MCF 10A (cell line): Measurements from ENCODE around the gene CRYBG1. TPM values are rescaled to one million over a fixed set of nuclear protein-coding genes. Genes with fewer than 3 reads are reported as not detected.

Experiments
- BruUV-seq: library from RNA; stranded (reverse); fragments of 400-500 nt; replicated peaks from 2 replicates; lab custom pipeline; 2021; lab: Mats Ljungman, UMichigan
- CTCF ChIA-PET: fragments of 300-600 bp; sonication (Branson Sonifier 250); formaldehyde crosslinking; extraction: SDS; loops from one replicate; lab custom pipeline; 2021; ENCODE audit warnings: antibody characterized with exemption, inconsistent platforms; lab: Yijun Ruan, JAX
- POLR2A ChIA-PET: fragments of 300-600, 350-650 bp; sonication (Branson Sonifier 250); formaldehyde crosslinking; extraction: SDS; loops from one replicate; lab custom pipeline; 2020; ENCODE audit warnings: antibody characterized with exemption, inconsistent platforms; lab: Yijun Ruan, JAX
- DNase-seq: peaks from one replicate; pipeline ENCODE4 v3.0.0-alpha.2; 2018; ENCODE audit not compliant: unreplicated experiment
- H3K27ac Mint-ChIP-seq: one replicate; pipeline ENCODE4 v1.8.0; 2022; ENCODE audit warnings: mild to moderate bottlenecking, low read depth, mixed read lengths; ENCODE audit not compliant: unreplicated experiment
- H3K27me3 Mint-ChIP-seq: one replicate; pipeline ENCODE4 v1.8.0; 2022; ENCODE audit warnings: mixed read lengths; ENCODE audit not compliant: insufficient read depth, unreplicated experiment
- H3K36me3 Mint-ChIP-seq: one replicate; pipeline ENCODE4 v1.8.0; 2022; ENCODE audit warnings: mild to moderate bottlenecking, moderate library complexity, mixed read lengths; ENCODE audit not compliant: insufficient read depth, unreplicated experiment
- H3K4me1 Mint-ChIP-seq: one replicate; pipeline ENCODE4 v1.8.0; 2022; ENCODE audit warnings: mixed read lengths; ENCODE audit not compliant: insufficient read depth, unreplicated experiment
- H3K4me3 Mint-ChIP-seq: one replicate; pipeline ENCODE4 v1.8.0; 2022; ENCODE audit warnings: mild to moderate bottlenecking, moderate library complexity, mixed read lengths; ENCODE audit not compliant: unreplicated experiment
- H3K9me3 Mint-ChIP-seq: one replicate; pipeline ENCODE4 v1.8.0; 2022; ENCODE audit warnings: mixed read lengths; ENCODE audit not compliant: unreplicated experiment
- CTCF ChIP-seq: fragments of 200-600 bp; IDR thresholded peaks from one replicate; pipeline ENCODE4 v1.8.0; 2022; ENCODE audit warnings: antibody characterized with exemption, mild to moderate bottlenecking; ENCODE audit not compliant: unreplicated experiment
- intact Hi-C: fragments of 100-400 bp; cut with micrococcal nuclease; formaldehyde crosslinking; loops from 2 replicates; pipeline ENCODE4 v1.14.1; 2022
- total RNA-seq: library from RNA; stranded (reverse); gene quantifications from 2 replicates; pipeline ENCODE4 v1.2.3, GENCODE V29; 2022

CRYBG1 gene
- total RNA-seq, 1 experiment from 2014 or later = 45.3 TPM

- peaks cover 5% of the 10 kb centered on the region for H3K4me1 Mint-ChIP-seq
- DNase-seq = no peak
- H3K4me3 Mint-ChIP-seq = no peak overlapping the region
- H3K27ac Mint-ChIP-seq = no peak overlapping the region
- TF ChIP-seq CTCF = no peak
- intact Hi-C loops = no loop called here
- H3K36me3 Mint-ChIP-seq = no peaks in the 10 kb centered on the region
- POLR2A ChIA-PET = no interaction called here
- H3K27me3 Mint-ChIP-seq = no peaks in the 10 kb centered on the region
- CTCF ChIA-PET = no interaction called here
- no peaks in the 10 kb centered on the region for H3K9me3 Mint-ChIP-seq
- no TSS peak for BruUV-seq
Measured at GRCh38 chr6:106419900-106420613, 59.5 kb downstream of the CRYBG1 start.

- CTCF ChIA-PET = interaction anchor here (0.6 to 1.6 kb wide), 3 partner anchors 146 to 1557 kb away, joined by 3 to 4 read pairs (median 3); no protein-coding TSS in a partner anchor
- H3K27me3 Mint-ChIP-seq = no peaks in the 10 kb centered on the region
- no peaks in the 10 kb centered on the region for H3K36me3 Mint-ChIP-seq
- no peak for TF ChIP-seq CTCF
- POLR2A ChIA-PET = interaction anchor here (1.2 kb wide), 1 partner anchor 52 kb away, joined by 3 read pairs; no protein-coding TSS in a partner anchor
- H3K9me3 Mint-ChIP-seq = no peaks in the 10 kb centered on the region
- no peak for DNase-seq
- intact Hi-C loops = no loop called here
- peaks cover 5% of the 10 kb centered on the region for H3K4me1 Mint-ChIP-seq
- H3K4me3 Mint-ChIP-seq = no peak overlapping the region
- no peak overlapping the region for H3K27ac Mint-ChIP-seq
- BruUV-seq = no TSS peak
Measured at GRCh38 chr6:106421496-106421895, 61.0 kb downstream of the CRYBG1 start.

GRCh38 chr6:106422534-106422933 lies 62.0 kb downstream of the CRYBG1 start:
- no TSS peak for BruUV-seq
- no peak for TF ChIP-seq CTCF
- H3K27me3 Mint-ChIP-seq = no peaks in the 10 kb centered on the region
- DNase-seq = no peak
- H3K36me3 Mint-ChIP-seq = no peaks in the 10 kb centered on the region
- peaks cover 5% of the 10 kb centered on the region for H3K4me1 Mint-ChIP-seq
- CTCF ChIA-PET = interaction anchor here (1.2 to 1.6 kb wide), 2 partner anchors 61 to 691 kb away, joined by 3 read pairs; partner anchors contain the start of gene CRYBG1
- no peak overlapping the region for H3K27ac Mint-ChIP-seq
- POLR2A ChIA-PET = interaction anchor here (1.2 kb wide), 1 partner anchor 53 kb away, joined by 3 read pairs; no protein-coding TSS in a partner anchor
- no peaks in the 10 kb centered on the region for H3K9me3 Mint-ChIP-seq
- intact Hi-C loops = no loop called here
- H3K4me3 Mint-ChIP-seq = no peak overlapping the region

- CTCF ChIA-PET = interaction anchor here (0.6 kb wide), 1 partner anchor 10 kb away, joined by 3 read pairs; no protein-coding TSS in a partner anchor
- H3K27ac Mint-ChIP-seq = no peak overlapping the region
- BruUV-seq = no TSS peak
Measured at GRCh38 chr6:106425382-106425781, 64.9 kb downstream of the CRYBG1 start.

More at GRCh38 chr6:106425382-106425781, 64.9 kb downstream of the CRYBG1 start:
- POLR2A ChIA-PET = no interaction called here
- TF ChIP-seq CTCF = no peak
- no peaks in the 10 kb centered on the region for H3K27me3 Mint-ChIP-seq
- DNase-seq = no peak
- no peak overlapping the region for H3K4me3 Mint-ChIP-seq
- H3K9me3 Mint-ChIP-seq = no peaks in the 10 kb centered on the region
- intact Hi-C loops = no loop called here
- peaks cover 5% of the 10 kb centered on the region for H3K4me1 Mint-ChIP-seq
- H3K36me3 Mint-ChIP-seq = no peaks in the 10 kb centered on the region
